Measurements from ENCODE around the gene CGB5. TPM values are rescaled to one million over a fixed set of nuclear protein-coding genes. Genes with fewer than 3 reads are reported as not detected.

Gene CGB5
- total and polyA plus RNA-seq, 9 of the 15 experiments (the other 6 are each of a cell fraction or from before 2014, with no cell fraction given), result not detected

- peak; percentile 78 for TF ChIP-seq MGA (IDR thresholded peaks at IDR 0.05)
- TF ChIP-seq BACH1 (tag; IDR thresholded peaks at IDR 0.05), result no peak
- no peak; the same call in 1 of the 2 replicates for TF ChIP-seq CC2D1A (IDR thresholded peaks at IDR 0.05)
- TF ChIP-seq DMBX1 (CRISPR knock-in tag; IDR thresholded peaks at IDR 0.05; ENCODE audit: borderline replicate concordance), result 0 out of 2 replicates have a peak, but pooled peaks have one; percentile 46
- no peak for TF ChIP-seq E4F1 (CRISPR knock-in tag; IDR thresholded peaks at IDR 0.05; ENCODE audit: borderline replicate concordance)
- 0 out of 2 replicates have a peak, but pooled peaks have one; percentile 21 for TF ChIP-seq ZNF830 (CRISPR knock-in tag; IDR thresholded peaks at IDR 0.05)
- no peak for TF ChIP-seq POLR3A (IDR thresholded peaks at IDR 0.05; ENCODE audit: borderline replicate concordance, extremely low read depth, insufficient read depth, insufficient read length)
- TF ChIP-seq KDM1A (IDR thresholded peaks at IDR 0.05), result no peak
- TF ChIP-seq FOS (IDR thresholded peaks at IDR 0.05; ENCODE audit: extremely low read depth, insufficient read length), result no peak
- peak; percentile 22; the same call in 1 of the 2 replicates for TF ChIP-seq NBN (IDR thresholded peaks at IDR 0.05; ENCODE audit: low read depth)
- no peak for TF ChIP-seq HDAC3 (IDR thresholded peaks at IDR 0.05; ENCODE audit: borderline replicate concordance, partially characterized antibody)
- TF ChIP-seq SMAD1 (IDR thresholded peaks at IDR 0.05; ENCODE audit: low read depth, low read length, partially characterized antibody), result no peak
- peak; percentile 22; the same call in 1 of the 2 replicates for TF ChIP-seq NR2C1 (IDR thresholded peaks at IDR 0.05)
- 0 out of 2 replicates have a peak, but pooled peaks have one; percentile 7 for TF ChIP-seq NR2C1 (tag; IDR thresholded peaks at IDR 0.05)
Observed at GRCh38 chr19:49084206-49085019, 40.8 kb downstream of the CGB5 start (continued).

Data from K562 (cell line).